KG1 (cell line): Measurements from ENCODE around the gene COQ7.

ENCODE experiments used
- DNase-seq: peaks from one replicate; lab custom pipeline; 2025; lab: John Stamatoyannopoulos, UW

The COQ7 gene

DNA sequence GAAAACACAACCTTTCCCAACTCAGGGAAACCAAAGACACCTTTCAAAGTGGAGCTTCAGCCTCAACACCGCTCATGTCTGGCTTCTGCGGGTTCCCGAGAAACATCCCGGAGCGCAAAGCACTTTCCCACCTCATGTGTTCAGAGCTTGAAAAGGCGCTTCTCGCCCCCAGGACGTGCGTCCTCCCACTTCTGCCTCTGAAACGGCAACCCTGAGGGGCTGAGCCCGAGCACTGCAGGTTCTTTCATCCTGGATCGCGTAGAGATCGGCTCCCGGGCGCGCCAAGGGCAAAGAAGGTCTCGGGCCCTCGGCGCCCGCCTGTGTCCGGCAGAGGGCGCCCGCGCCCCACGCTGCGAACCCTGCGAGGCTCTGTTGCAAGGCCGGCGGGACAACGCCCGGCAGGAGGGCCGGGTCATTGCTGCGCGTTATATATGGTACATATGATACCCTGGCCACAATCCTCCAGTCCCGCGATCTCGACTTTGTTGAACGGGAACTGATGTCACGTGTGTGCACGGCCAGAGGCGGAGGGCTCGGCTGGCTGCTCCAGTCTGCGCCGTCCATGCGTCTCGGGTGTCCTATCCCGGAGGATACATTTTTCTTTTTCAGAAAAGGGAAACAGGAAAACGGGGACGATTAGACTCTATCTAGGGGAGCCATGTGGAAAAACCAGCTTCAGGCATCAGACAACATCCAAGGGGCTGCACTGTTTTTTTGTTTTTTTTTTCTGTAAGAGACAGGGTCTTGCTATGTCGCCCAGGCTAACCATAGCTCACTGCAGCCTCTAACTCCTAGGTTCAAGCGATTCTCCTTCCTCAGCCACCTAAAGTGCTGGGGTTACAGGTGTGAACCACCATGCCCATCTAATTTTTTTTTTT is 19.1 kb downstream of the COQ7 start:
- peak; percentile 14 for DNase-seq

DNA sequence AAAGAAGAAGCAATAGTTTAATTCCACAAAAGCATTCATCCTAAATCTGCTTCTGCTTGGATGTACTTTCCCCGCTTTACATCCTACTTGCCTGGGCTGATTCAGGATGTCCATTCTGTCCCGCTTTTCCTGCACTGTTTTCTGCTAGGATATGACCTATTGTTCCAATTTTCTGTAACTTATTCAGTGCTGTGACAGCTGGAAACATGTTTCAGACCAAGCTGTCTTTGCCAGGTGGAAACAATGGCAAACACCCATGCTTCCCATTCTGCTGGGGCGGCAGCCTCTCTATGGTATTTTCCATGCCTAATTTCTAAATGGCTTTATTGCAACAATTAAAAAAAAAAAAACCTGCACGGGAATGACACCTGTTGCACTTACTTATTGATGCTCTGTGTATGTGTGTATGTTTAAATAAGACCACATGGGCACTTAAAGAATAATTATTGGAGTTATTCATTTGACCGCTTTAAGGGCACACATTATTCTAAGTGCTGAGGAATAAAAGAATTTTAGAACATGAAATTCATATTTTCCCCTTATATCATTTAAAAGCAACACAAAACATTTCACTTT is 21.0 kb downstream of the COQ7 start:
- DNase-seq, result no peak

DNA sequence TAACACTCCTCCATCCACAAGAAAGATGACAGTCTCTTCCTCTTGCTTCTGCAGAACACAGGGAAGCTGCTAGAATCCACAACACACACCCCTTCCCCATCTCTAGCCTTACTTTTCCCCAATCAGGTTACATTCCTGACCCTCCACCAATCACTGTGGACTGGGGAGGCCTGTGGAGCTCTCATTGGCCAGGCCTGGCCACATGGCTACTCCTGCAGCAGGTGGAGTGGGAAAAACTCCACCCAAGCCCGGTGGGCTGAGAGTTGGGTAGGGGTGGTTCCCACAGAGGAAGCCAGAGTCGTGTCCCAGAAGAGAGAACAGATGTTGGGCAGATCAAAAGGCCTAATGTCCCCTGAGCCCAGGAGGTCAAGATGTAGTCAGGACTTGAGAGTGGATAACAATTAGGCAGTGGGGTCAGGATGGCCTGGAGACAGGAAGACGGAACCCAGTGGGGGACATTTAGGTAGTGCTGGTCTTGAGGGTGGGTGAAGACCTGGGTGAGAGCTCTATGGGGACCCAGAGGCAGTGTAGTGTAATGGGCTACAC is 22.1 kb downstream of the COQ7 start:
- DNase-seq, result no peak

- no peak for DNase-seq
These were observed 23.5 kb downstream of the COQ7 start for GRCh38 chr16:19090916-19091315.

GRCh38 chr16:19092653-19093410 is 25.4 kb downstream of the COQ7 start:
- DNase-seq, result no peak

GRCh38 chr16:19093631-19094541 is 26.5 kb downstream of the COQ7 start:
- no peak for DNase-seq

DNA sequence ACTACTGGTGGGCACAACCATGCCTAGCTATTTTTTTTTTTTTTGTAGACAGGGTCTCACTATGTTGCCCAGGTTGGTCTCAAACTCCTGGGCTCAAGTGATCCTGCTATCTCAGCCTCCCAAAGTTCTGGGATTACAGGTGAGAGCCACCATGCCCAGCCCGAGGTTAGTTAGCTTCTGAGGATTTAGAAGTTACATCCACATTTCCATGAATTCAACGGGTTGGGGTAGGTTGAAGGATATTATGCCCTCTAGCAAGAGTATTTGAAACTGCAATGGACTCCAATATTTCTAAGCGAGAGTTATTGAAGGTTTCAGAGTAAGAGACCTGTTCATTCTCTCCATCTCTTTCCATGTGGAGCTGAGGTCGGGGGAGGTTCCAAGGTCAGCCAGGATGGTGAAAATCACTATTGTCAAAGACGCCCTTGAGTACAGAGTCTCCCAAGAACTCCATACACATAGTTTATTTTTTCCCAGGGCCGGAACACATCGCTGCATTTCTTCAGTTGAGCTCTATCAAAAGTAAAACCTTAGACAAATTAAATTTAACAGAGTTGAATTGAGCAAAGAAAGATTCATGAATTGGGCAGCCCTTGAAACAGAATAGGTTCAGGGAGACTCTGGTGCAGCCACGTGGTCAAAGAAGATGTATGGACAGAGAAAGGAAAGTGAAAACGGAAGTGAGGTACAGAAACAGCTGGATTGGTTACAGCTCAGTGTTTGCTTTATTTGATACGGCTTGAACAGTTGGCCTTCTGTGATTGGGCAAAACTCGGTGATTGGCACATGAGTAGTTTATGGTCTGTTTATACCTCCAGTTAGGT is 27.3 kb downstream of the COQ7 start:
- no peak for DNase-seq

DNA sequence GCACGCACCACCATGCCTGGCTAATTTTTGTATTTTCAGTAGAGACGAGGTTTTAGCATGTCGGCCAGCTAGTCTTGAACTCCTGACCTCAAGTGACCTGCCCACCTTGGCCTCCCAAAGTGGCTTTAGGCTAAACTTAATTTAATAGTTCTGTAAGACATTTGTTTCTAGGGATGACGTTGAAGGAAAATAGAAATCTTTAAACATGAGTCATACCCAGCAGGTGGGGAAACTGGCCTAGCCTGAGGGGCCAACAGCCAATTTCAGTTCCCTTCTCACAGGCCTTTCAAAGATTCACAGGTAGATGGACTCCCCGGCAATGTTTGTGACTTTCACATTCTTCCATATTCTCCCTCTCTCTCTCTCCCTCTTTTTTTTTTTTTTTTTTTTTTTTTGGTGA is 28.2 kb downstream of the COQ7 start:
- no peak for DNase-seq

GRCh38 chr16:19098173-19098572 is 30.8 kb downstream of the COQ7 start:
- no peak for DNase-seq

DNA sequence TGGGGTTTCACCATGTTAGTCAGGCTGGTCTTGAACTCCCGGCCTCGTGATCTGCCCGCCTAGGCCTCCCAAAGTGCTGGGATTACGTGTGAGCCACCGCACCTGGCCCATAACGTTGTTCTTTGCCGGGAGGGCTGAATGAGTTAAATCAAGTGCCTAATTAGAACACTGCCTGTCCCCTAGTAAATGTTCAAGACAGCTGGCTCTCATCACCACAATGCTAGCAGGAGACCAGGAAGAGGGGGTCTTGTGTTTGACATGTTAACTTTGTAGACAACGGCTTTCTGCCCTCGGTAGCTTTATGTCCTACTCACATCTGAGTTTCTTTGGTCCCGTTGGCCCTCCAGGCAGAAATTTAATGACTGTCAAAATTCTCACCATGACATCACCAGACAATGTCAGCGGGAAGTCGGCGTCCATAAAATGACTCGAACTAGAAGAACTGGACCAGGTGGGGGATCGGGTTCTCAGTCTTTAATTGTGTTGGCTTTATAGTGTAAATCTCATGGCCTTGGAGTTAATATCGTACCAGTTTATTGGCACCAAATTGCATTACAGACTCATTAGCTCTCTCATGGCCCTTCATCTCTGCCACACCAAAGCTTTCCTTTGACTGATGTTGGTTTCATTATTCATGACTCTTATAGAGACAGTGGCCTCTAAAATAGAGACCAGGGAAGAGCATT is 34.9 kb downstream of the COQ7 start:
- no peak for DNase-seq

DNA sequence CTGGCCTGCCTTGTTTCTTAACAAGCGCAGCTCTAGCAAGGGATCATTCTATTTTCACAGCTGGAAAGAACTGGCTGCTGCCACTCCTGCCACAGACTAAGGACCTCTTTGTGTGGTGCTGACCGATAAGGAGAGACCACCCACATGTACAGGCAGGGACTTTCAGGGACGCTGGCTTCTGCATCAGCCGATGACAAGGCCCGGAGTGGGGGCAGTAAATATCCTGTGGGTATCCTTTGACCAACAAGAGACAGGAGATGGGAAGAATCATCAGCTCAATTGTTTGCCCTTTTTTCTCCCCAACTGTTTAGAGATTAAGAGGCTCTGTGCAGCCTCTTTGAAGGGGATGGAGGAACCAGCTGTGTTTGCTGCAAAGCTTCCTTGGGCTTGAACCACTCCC is 37.2 kb downstream of the COQ7 start:
- no peak for DNase-seq

DNA sequence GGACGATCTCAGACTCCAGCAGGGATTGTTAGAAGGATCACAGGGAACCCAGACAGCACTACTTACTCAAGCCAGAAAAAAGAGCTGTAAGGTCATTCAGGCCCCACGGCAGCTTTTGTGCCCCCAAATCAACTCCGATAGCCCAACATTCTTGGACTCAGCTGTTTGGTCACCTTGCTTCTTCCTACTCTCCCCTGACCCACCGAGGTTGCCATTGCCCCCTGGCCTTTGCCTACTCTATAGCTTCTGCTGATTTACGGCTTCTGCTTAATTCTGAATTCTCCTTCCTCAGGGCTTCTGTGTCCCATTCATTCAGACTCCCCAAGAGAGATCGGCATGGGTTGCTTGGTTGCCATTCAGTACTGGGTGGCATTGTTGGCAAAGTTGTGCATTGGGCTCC is 37.7 kb downstream of the COQ7 start:
- DNase-seq, result no peak

DNA sequence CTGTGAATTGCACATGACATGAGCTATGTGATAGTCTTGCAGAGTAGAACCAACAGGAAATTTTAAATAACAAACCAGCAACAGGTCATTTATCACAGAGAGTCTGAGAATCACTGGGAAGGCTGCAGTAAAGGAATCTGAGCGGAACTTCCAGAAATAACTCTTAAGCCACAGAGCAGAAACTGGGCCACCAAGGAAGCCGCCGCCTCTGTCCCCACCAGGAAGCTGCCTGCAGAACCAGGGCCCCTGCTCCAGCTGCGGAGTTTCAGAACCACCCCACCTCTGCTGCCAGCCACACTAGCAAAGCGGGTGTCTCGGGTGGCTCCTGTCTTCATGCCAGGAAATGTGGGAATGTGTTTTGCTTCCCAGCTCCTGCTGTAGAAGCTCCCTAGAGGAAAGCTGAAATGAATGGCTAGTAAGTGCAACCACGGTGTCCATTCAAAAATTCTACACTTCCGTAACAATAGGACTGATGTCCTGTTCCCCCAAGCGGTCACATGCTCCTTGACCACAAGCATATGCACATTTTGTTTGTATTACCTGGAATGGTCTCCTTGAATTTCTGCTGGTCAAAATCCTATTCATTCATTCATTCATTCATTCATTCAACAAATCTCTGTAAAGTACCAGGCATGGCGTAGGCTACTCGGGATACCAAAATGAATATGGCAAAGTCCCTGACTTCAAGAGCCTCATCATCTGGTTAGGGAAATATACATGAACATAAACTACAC is 38.6 kb downstream of the COQ7 start:
- no peak for DNase-seq

DNA sequence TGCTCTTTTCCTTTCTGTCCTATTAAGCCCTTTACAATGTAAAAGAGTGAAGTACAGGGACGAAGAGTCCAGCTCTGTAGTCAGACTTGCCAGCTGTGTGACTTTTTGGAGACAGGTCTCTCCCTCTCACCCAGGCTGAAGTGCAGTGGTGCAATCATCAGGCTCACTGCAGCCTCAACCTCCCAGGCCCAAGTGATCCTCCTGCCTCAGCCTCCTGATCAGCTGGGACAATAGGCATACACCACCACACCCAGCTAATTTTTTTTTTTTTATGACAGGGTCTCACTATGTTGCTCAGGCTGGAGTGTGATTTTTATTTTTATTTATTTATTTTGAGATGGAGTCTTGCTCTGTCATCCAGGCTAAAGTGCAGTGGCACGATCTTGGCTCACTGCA is 39.2 kb downstream of the COQ7 start:
- DNase-seq, result no peak

- DNase-seq, result no peak
These were observed 41.2 kb downstream of the COQ7 start for GRCh38 chr16:19108409-19109287.

DNA sequence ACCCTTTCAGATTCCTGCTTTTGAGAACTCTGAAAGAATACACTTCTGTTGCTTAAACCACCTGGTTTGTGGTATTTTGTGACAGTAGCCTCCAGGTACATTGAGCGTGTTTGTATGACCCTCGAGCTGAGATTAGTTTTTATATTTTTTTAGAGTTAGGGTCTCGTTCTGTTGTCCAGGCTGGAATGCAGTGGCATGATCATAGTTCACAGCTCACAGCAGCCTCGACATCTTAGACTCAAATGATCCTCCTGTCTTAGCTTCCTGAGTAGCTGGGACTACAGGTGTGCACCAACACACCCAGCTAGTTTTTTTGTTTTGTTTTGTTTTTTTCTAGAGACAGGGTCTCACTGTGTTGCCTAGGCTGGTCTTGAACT is 41.9 kb downstream of the COQ7 start:
- DNase-seq, result no peak

GRCh38 chr16:19110537-19111360 is 43.3 kb downstream of the COQ7 start:
- no peak for DNase-seq

GRCh38 chr16:19112099-19112407 is 44.6 kb downstream of the COQ7 start:
- no peak for DNase-seq
